Neural cell (in vitro differentiated cells): ENCODE results near the gene CYCS. TPM values are rescaled to one million over a fixed set of nuclear protein-coding genes. Genes with fewer than 3 reads are reported as not detected.

ENCODE experiments used
- H2AFZ ChIP-seq: fragments of 200-600, 300-800 bp; sonication (generic), shearing (Covaris generic); 2 replicates; pipeline ENCODE4 v1.6.0; 2014; ENCODE audit warnings: low read depth, mild to moderate bottlenecking, antibody characterized with exemption, low read length, moderate library complexity
- H3F3A ChIP-seq: fragments of 200-600 bp; shearing (Covaris generic); 2 replicates; pipeline ENCODE4 v1.6.1; 2016; ENCODE audit warnings: mild to moderate bottlenecking, moderate library complexity, mixed read lengths, antibody characterized with exemption, low read length; ENCODE audit not compliant: insufficient read depth, poor library complexity, severe bottlenecking
- H3K27ac ChIP-seq: fragments of 200-600, 300-800 bp; sonication (generic), shearing (Covaris generic); 2 replicates; pipeline ENCODE4 v1.5.1; 2014; ENCODE audit warnings: mild to moderate bottlenecking, low read length, moderate library complexity
- H3K27me3 ChIP-seq: fragments of 300-800, 200-600 bp; sonication (generic), shearing (Covaris generic); 2 replicates; pipeline ENCODE4 v1.6.0; 2014; ENCODE audit warnings: mild to moderate bottlenecking, low read depth, low read length, moderate library complexity; ENCODE audit not compliant: insufficient read depth
- H3K36me3 ChIP-seq: fragments of 300-800, 200-600 bp; sonication (generic), shearing (Covaris generic); 2 replicates; pipeline ENCODE4 v1.5.1; 2014; ENCODE audit warnings: mild to moderate bottlenecking, antibody characterized with exemption, low read length, moderate library complexity; ENCODE audit not compliant: insufficient read depth
- H3K4me2 ChIP-seq: fragments of 300-800, 200-600 bp; sonication (generic), shearing (Covaris generic); 2 replicates; pipeline ENCODE4 v1.6.0; 2014; ENCODE audit warnings: mild to moderate bottlenecking, low read length
- H3K4me3 ChIP-seq: fragments of 300-800, 200-600 bp; sonication (generic), shearing (Covaris generic); 2 replicates; pipeline ENCODE4 v1.5.1; 2014; ENCODE audit warnings: mild to moderate bottlenecking, low read length, moderate library complexity
- H3K79me2 ChIP-seq: fragments of 200-600 bp; shearing (Covaris generic); replicated peaks from 2 replicates; pipeline ENCODE4 v1.6.0; 2014; ENCODE audit warnings: mild to moderate bottlenecking, low read length, moderate library complexity; ENCODE audit not compliant: insufficient read depth
- H3K9ac ChIP-seq: fragments of 300-800, 200-600 bp; sonication (generic), shearing (Covaris generic); 2 replicates; pipeline ENCODE4 v1.6.1; 2016; ENCODE audit warnings: mild to moderate bottlenecking, low read length, mixed read lengths
- H3K9me2 ChIP-seq: fragments of 200-600 bp; shearing (Covaris generic); 2 replicates; pipeline ENCODE4 v1.6.1; 2016; ENCODE audit warnings: mild to moderate bottlenecking, low read length, mixed read lengths; ENCODE audit not compliant: insufficient read depth
- H3K9me3 ChIP-seq: fragments of 200-600, 300-800 bp; sonication (generic), shearing (Covaris generic); 2 replicates; pipeline ENCODE4 v1.6.1; 2016; ENCODE audit warnings: mild to moderate bottlenecking, mixed run types, low read length, moderate library complexity, mixed read lengths
- H4K20me1 ChIP-seq: fragments of 200-600 bp; shearing (Covaris generic); 2 replicates; pipeline ENCODE4 v1.6.1; 2016; ENCODE audit warnings: mild to moderate bottlenecking, mixed run types; ENCODE audit not compliant: insufficient read depth
- EP300 ChIP-seq: fragments of 450-650 bp; conservative IDR thresholded peaks from 2 replicates; pipeline ENCODE4 v1.6.1; 2014; ENCODE audit warnings: antibody characterized with exemption, mild to moderate bottlenecking, moderate library complexity; ENCODE audit not compliant: poor library complexity, severe bottlenecking
- EZH2 ChIP-seq: fragments of 200-600, 300-800 bp; shearing (Covaris generic), sonication (generic); IDR thresholded peaks from 2 replicates; pipeline ENCODE4 v1.6.1; 2014; ENCODE audit warnings: antibody characterized with exemption, low read length, borderline replicate concordance, mild to moderate bottlenecking; ENCODE audit not compliant: insufficient read depth, poor library complexity, severe bottlenecking
- MXI1 ChIP-seq: fragments of 450-650 bp; conservative IDR thresholded peaks from 2 replicates; pipeline ENCODE4 v1.6.1; 2014; ENCODE audit warnings: antibody characterized with exemption, mild to moderate bottlenecking; ENCODE audit not compliant: poor library complexity, severe bottlenecking
- POLR2AphosphoS5 ChIP-seq: IDR thresholded peaks from 2 replicates; pipeline ENCODE4 v1.6.1; 2012
- RAD21 ChIP-seq: fragments of 450-650 bp; conservative IDR thresholded peaks from 2 replicates; pipeline ENCODE4 v1.6.1; 2014; ENCODE audit warnings: antibody characterized with exemption, mild to moderate bottlenecking, moderate library complexity
- SMC3 ChIP-seq: fragments of 450-650 bp; conservative IDR thresholded peaks from 2 replicates; pipeline ENCODE4 v1.6.1; 2014; ENCODE audit warnings: antibody characterized with exemption, mild to moderate bottlenecking, moderate library complexity; ENCODE audit not compliant: poor library complexity
- TAF1 ChIP-seq: IDR thresholded peaks from 2 replicates; pipeline ENCODE4 v1.6.1; 2012; ENCODE audit warnings: low read depth
- polyA plus RNA-seq: library from polyadenylated mRNA; depleted of rRNA; stranded (reverse); fragments of >200 nt; gene quantifications from 2 replicates; pipeline ENCODE4 v1.2.3, GENCODE V29; 2014
- TF ChIP-seq, protein P1 (sequence below): IDR thresholded peaks from 2 replicates; pipeline ENCODE4 v1.6.1; 2012; ENCODE audit warnings: borderline replicate concordance
- TF ChIP-seq, protein P2 (sequence below): fragments of 450-650 bp; IDR thresholded peaks from 2 replicates; pipeline ENCODE4 v1.5.1; 2014; ENCODE audit warnings: antibody characterized with exemption, mild to moderate bottlenecking, moderate library complexity; ENCODE audit not compliant: poor library complexity, severe bottlenecking

CYCS gene
- polyA plus RNA-seq, 1 donor from 2014 or later, result 198 TPM

DNA sequence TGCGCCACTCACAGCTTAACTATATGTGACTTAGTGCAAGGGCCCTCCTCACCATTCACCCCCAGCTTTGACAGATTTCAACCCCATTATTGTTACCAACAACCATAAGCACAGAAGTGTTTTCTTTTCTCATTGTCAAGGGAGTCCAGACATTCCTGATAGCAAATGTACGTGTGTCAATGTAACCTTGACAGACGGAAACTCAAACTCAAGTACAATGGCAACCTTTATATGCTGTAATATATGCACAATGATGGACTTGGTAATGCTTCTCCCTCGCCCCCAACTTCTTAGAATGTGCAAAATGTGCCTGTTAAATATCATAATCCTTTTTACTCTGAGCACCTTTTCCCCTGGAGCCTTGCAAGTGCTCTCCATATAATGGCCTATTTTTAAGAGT, 34.7 kb downstream of the CYCS start:
- H3K9me3 ChIP-seq, result no peaks in the 10 kb centered on the region

DNA sequence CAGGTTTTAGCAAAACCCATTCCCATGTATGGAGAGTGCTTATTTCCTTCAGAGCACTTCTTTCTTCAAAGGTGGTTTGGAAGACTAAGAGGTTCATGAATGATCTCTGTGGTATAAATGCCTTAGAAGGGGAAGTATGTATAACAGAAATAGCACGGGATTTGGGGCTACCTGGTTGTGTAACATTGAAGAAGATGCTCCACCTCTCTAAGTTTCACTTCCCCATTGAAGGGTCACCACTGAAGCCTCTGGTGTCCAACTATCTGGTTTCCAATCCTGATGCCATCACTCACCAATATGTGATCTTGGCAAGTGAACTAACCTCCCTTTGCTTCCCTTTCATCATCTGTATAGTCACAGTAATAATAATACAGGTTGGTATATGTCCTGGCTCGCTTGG, 37.2 kb downstream of the CYCS start:
- H4K20me1 ChIP-seq, result no peaks in the 10 kb centered on the region
- no peak overlapping the region for H3K27ac ChIP-seq
- no peaks in the 10 kb centered on the region for H3K36me3 ChIP-seq
- H3K9me2 ChIP-seq, result no peaks in the 10 kb centered on the region
- no peak overlapping the region for H3K9ac ChIP-seq
- no peaks in the 10 kb centered on the region for H3K9me3 ChIP-seq
- H2AFZ ChIP-seq, result no peak overlapping the region
- H3K4me2 ChIP-seq, result no peak overlapping the region
- no peaks in the 10 kb centered on the region for H3K79me2 ChIP-seq
- TF ChIP-seq, protein P1, sequence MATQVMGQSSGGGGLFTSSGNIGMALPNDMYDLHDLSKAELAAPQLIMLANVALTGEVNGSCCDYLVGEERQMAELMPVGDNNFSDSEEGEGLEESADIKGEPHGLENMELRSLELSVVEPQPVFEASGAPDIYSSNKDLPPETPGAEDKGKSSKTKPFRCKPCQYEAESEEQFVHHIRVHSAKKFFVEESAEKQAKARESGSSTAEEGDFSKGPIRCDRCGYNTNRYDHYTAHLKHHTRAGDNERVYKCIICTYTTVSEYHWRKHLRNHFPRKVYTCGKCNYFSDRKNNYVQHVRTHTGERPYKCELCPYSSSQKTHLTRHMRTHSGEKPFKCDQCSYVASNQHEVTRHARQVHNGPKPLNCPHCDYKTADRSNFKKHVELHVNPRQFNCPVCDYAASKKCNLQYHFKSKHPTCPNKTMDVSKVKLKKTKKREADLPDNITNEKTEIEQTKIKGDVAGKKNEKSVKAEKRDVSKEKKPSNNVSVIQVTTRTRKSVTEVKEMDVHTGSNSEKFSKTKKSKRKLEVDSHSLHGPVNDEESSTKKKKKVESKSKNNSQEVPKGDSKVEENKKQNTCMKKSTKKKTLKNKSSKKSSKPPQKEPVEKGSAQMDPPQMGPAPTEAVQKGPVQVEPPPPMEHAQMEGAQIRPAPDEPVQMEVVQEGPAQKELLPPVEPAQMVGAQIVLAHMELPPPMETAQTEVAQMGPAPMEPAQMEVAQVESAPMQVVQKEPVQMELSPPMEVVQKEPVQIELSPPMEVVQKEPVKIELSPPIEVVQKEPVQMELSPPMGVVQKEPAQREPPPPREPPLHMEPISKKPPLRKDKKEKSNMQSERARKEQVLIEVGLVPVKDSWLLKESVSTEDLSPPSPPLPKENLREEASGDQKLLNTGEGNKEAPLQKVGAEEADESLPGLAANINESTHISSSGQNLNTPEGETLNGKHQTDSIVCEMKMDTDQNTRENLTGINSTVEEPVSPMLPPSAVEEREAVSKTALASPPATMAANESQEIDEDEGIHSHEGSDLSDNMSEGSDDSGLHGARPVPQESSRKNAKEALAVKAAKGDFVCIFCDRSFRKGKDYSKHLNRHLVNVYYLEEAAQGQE, result no peak
- TF ChIP-seq EZH2, result no peak
- TF ChIP-seq, protein P2, sequence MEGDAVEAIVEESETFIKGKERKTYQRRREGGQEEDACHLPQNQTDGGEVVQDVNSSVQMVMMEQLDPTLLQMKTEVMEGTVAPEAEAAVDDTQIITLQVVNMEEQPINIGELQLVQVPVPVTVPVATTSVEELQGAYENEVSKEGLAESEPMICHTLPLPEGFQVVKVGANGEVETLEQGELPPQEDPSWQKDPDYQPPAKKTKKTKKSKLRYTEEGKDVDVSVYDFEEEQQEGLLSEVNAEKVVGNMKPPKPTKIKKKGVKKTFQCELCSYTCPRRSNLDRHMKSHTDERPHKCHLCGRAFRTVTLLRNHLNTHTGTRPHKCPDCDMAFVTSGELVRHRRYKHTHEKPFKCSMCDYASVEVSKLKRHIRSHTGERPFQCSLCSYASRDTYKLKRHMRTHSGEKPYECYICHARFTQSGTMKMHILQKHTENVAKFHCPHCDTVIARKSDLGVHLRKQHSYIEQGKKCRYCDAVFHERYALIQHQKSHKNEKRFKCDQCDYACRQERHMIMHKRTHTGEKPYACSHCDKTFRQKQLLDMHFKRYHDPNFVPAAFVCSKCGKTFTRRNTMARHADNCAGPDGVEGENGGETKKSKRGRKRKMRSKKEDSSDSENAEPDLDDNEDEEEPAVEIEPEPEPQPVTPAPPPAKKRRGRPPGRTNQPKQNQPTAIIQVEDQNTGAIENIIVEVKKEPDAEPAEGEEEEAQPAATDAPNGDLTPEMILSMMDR, result no peak
- no peak for TF ChIP-seq TAF1
- no peak for TF ChIP-seq SMC3
- H3K27me3 ChIP-seq, result no peaks in the 10 kb centered on the region
- H3K4me3 ChIP-seq, result no peak overlapping the region
- no peaks in the 10 kb centered on the region for H3F3A ChIP-seq

More for the DNA sequence above, 34.7 kb downstream of the CYCS start:
- no peak overlapping the region for H3K4me2 ChIP-seq
- H3K79me2 ChIP-seq, result no peaks in the 10 kb centered on the region
- H2AFZ ChIP-seq, result no peak overlapping the region
- no peaks in the 10 kb centered on the region for H3K9me2 ChIP-seq
- TF ChIP-seq RAD21 (no peak), POLR2AphosphoS5 (no peak), MXI1 (no peak), EP300 (no peak), EZH2 (no peak), SMC3 (no peak), TAF1 (no peak)
- TF ChIP-seq, protein P2, result no peak
- TF ChIP-seq, protein P1, result no peak
- H3K4me3 ChIP-seq, result no peak overlapping the region
- no peaks in the 10 kb centered on the region for H3K36me3 ChIP-seq
- no peaks in the 10 kb centered on the region for H3K27me3 ChIP-seq
- H3F3A ChIP-seq, result no peaks in the 10 kb centered on the region
- H4K20me1 ChIP-seq, result no peaks in the 10 kb centered on the region
- no peak overlapping the region for H3K27ac ChIP-seq
- H3K9ac ChIP-seq, result no peak overlapping the region
